ENCODE data around the gene ATG2B. TPM values are rescaled to one million over a fixed set of nuclear protein-coding genes. Genes with fewer than 3 reads are reported as not detected.

ATG2B gene
- total and polyA plus RNA-seq, 2 of the 4 experiments (the other 2 are of a cell fraction), result 6.9 to 22.0 TPM

DNA sequence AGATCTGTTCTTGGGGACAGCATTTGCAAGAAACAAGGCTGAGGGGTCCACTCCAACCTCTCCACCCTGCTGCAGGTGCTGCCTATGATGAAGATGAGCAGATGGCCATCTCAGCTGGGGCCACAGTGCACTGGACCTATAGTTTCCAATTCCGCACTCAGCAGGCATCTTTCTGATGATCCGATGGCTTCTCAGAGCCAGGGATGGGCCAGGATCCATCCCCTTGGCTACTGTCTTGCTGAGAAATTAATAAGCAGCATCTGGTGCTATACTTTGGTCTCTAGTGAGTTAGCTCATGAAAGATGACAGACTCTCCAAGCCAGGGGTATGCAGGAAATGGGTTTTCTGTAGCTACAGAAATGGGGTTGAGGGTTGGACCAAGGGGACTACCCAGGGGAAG lies 125.5 kb downstream of the ATG2B start:
- no TSS peak for BruUV-seq (replicated peaks)
- Histone ChIP-seq H3K18ac (ENCODE audit: low read depth, low read length) (no peak overlapping the region), H4K91ac (ENCODE audit: insufficient read depth, low read depth, low read length) (no peak overlapping the region), H4K20me1 (ENCODE audit: insufficient read depth, low read length) (peaks cover 15% of the 10 kb centered on the region), H3K4me1 (ENCODE audit: control insufficient read depth, insufficient read depth, low read length) (peaks cover 11% of the 10 kb centered on the region), H3K23ac (ENCODE audit: low read depth, low read length) (no peak overlapping the region), H3K79me1 (ENCODE audit: low read depth in 1 of 2, low read length in 2 of 2) (peaks cover 43 to 84% of the 10 kb centered on the region in 2 experiments), H3K27me3 (ENCODE audit: control insufficient read depth, insufficient read depth, low read length) (no peaks in the 10 kb centered on the region), H2BK20ac (ENCODE audit: low read depth, low read length) (no peak overlapping the region), H2BK120ac (ENCODE audit: low read depth, low read length) (no peak overlapping the region), H4K5ac (ENCODE audit: low read depth, low read length) (no peak overlapping the region), H2AFZ (replicated peaks; ENCODE audit: low read length, poor library complexity) (no peak overlapping the region), H3K27ac (ENCODE audit: insufficient read depth, low read length) (no peak overlapping the region), H3K56ac (ENCODE audit: extremely low read depth, insufficient read depth, low read length) (no peak overlapping the region), H4K8ac (ENCODE audit: low read depth in 2 of 2, low read length in 2 of 2) (no peak overlapping the region), H3K4me3 (ENCODE audit: insufficient read depth, low read depth, low read length) (no peak overlapping the region), H3K9me3 (ENCODE audit: control insufficient read depth, insufficient read depth, low read length) (no peaks in the 10 kb centered on the region), H2BK15ac (ENCODE audit: low read depth, low read length) (no peak overlapping the region), H3K9me1 (ENCODE audit: insufficient read depth, low read length) (peaks cover 30% of the 10 kb centered on the region), H2AK9ac (replicated peaks; ENCODE audit: low read depth, low read length, poor library complexity) (peak overlapping the region; percentile 23), H3K4me2 (ENCODE audit: low read depth, low read length) (no peak overlapping the region), H2AK5ac (ENCODE audit: low read depth, low read length) (no peak overlapping the region), H3K9ac (ENCODE audit: low read depth, low read length) (no peak overlapping the region), H3K36me3 (ENCODE audit: control insufficient read depth, insufficient read depth, low read length) (peaks cover 93% of the 10 kb centered on the region), H3K4ac (ENCODE audit: low read depth, low read length) (no peak overlapping the region), H3K14ac (replicated peaks; ENCODE audit: low read depth, low read length) (no peak overlapping the region), H2BK5ac (ENCODE audit: low read depth, low read length, poor library complexity, severe bottlenecking) (no peak overlapping the region)
- CTCF ChIA-PET, result no interaction called here
- ATAC-seq (ENCODE audit: low read depth) (no peak), DNase-seq (no peak)
- in situ Hi-C loops (cut with MboI; ENCODE audit: low sequenced_read_pairs), result no loop called here
- 80% methylated on average over 1 of the region's 2 CpGs; no CpG with 5 or more reads in 1 of the 2 experiments for WGBS, 2 experiments (ENCODE audit: extremely low coverage in 2 of 2, insufficient read length in 1 of 2)
- intact Hi-C loops (cut with micrococcal nuclease), result no loop called here
- dilution Hi-C loops (cut with HindIII; ENCODE audit: low sequenced_read_pairs, unreplicated experiment), result no loop called here
- POLR2A ChIA-PET (ENCODE audit: unreplicated experiment), result no interaction called here
- no peak for TF ChIP-seq SMC3 (IDR thresholded peaks at IDR 0.05; ENCODE audit: low read depth, low read length)
- TF ChIP-seq POLR2A (IDR thresholded peaks at IDR 0.05; ENCODE audit: low read depth, low read length), result no peak
- TF ChIP-seq CHD1 (IDR thresholded peaks at IDR 0.05; ENCODE audit: low read depth, low read length), result no peak
- no peak for TF ChIP-seq CEBPB (IDR thresholded peaks at IDR 0.05; ENCODE audit: low read depth, low read length)
- TF ChIP-seq FOS (IDR thresholded peaks at IDR 0.05; ENCODE audit: low read depth, low read length), result no peak
- no peak for TF ChIP-seq MXI1 (IDR thresholded peaks at IDR 0.05; ENCODE audit: borderline replicate concordance, low read depth, low read length)
- no peak for TF ChIP-seq MAFK (IDR thresholded peaks at IDR 0.05; ENCODE audit: low read depth, low read length)
- no peak for TF ChIP-seq MAZ (IDR thresholded peaks at IDR 0.05; ENCODE audit: borderline replicate concordance, low read depth, low read length)
- no peak for TF ChIP-seq USF2 (IDR thresholded peaks at IDR 0.05; ENCODE audit: low read depth, low read length)
- TF ChIP-seq, protein P1, sequence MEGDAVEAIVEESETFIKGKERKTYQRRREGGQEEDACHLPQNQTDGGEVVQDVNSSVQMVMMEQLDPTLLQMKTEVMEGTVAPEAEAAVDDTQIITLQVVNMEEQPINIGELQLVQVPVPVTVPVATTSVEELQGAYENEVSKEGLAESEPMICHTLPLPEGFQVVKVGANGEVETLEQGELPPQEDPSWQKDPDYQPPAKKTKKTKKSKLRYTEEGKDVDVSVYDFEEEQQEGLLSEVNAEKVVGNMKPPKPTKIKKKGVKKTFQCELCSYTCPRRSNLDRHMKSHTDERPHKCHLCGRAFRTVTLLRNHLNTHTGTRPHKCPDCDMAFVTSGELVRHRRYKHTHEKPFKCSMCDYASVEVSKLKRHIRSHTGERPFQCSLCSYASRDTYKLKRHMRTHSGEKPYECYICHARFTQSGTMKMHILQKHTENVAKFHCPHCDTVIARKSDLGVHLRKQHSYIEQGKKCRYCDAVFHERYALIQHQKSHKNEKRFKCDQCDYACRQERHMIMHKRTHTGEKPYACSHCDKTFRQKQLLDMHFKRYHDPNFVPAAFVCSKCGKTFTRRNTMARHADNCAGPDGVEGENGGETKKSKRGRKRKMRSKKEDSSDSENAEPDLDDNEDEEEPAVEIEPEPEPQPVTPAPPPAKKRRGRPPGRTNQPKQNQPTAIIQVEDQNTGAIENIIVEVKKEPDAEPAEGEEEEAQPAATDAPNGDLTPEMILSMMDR (conservative IDR thresholded peaks at IDR 0.05; ENCODE audit: low read depth, low read length), result no peak
- TF ChIP-seq RAD21 (IDR thresholded peaks at IDR 0.05; ENCODE audit: low read length), result no peak
- TF ChIP-seq RFX5 (IDR thresholded peaks at IDR 0.05; ENCODE audit: low read depth, low read length), result no peak
- TF ChIP-seq RCOR1 (IDR thresholded peaks at IDR 0.05; ENCODE audit: insufficient replicate concordance, low read length), result no peak
- TF ChIP-seq ELK1 (IDR thresholded peaks at IDR 0.05; ENCODE audit: borderline replicate concordance, low read depth, low read length), result no peak
- no peak for TF ChIP-seq BHLHE40 (IDR thresholded peaks at IDR 0.05; ENCODE audit: low read depth, low read length)
- no peak for TF ChIP-seq NFE2L2 (IDR thresholded peaks at IDR 0.05; ENCODE audit: low read depth, low read length)

All from IMR-90 (cell line).